Ovary (tissue), 9 donors: ENCODE measurements around the gene AGBL4. TPM values are rescaled to one million over a fixed set of nuclear protein-coding genes. Genes with fewer than 3 reads are reported as not detected.

ENCODE experiments used
- DNase-seq, 5 donors: peaks; one replicate each; pipeline ENCODE4 v3.0.0-alpha.2; 2019 to 2020
- H3K27ac ChIP-seq, 2 donors: fragments of 200-600 bp; one replicate each; pipeline versions ENCODE4 v1.5.1 to v1.8.0; 2019 to 2022
- H3K27me3 ChIP-seq: fragments of 200-600 bp; one replicate; pipeline ENCODE4 v1.8.0; 2022
- H3K36me3 ChIP-seq: fragments of 200-600 bp; sonication (generic); one replicate; pipeline ENCODE4 v1.5.1; 2019
- H3K4me1 ChIP-seq: one replicate; pipeline ENCODE4 v1.8.1; 2013; ENCODE audit warnings: mild to moderate bottlenecking, moderate library complexity; ENCODE audit not compliant: insufficient read depth
- H3K4me3 ChIP-seq: fragments of 200-600 bp; sonication (generic); one replicate; pipeline ENCODE4 v1.5.1; 2017
- H3K9me3 ChIP-seq, 2 donors: fragments of 200-600 bp in 1 of 2; sonication (generic) in 1 of 2; one replicate each; pipeline versions ENCODE4 v1.5.1 to v1.8.1; 2013 to 2019; ENCODE audit warnings: mild to moderate bottlenecking in 1 of 2, moderate library complexity in 1 of 2
- EP300 ChIP-seq: sonication (generic); formaldehyde crosslinking; IDR thresholded peaks from one replicate; pipeline ENCODE4 v1.6.1; 2017; ENCODE audit warnings: antibody characterized with exemption
- POLR2A ChIP-seq: fragments of 450-650 bp; IDR thresholded peaks from one replicate; pipeline ENCODE4 v1.6.1; 2017; ENCODE audit warnings: antibody characterized with exemption, mild to moderate bottlenecking, moderate library complexity
- WGBS, 3 donors: extraction: QIAGEN DNeasy Blood & Tissue Kit in 1 of 3; methylation state at CpG; one replicate each; pipeline versions ENCODE4 v1.1.5 to v1.1.7; 2013 to 2017; 5-methylcytosine and 5-hydroxymethylcytosine counted together
- intact Hi-C, 4 donors: fragments of 100-400 bp; cut with DNase I; formaldehyde crosslinking; loops; one replicate each; pipeline versions ENCODE4 v1.11.0 to v1.15.1; 2022 to 2023
- polyA plus RNA-seq, 2 donors: library from polyadenylated mRNA; stranded (reverse); fragments of 200-250 nt in 1 of 2; fragments of 350-450 nt in 1 of 2; fragmentation: Illumina TruSeq in 1 of 2; extraction: RNeasy Lipid Tissue Mini Kit (QIAGEN cat#74804) in 1 of 2; gene quantifications; one replicate each; pipeline ENCODE4 v1.2.3, GENCODE V29; 2013 to 2014
- total RNA-seq, 7 donors: library from RNA; depleted of rRNA in 2 of 7; stranded (reverse); fragments of >200 nt in 2 of 7; fragmentation: NEBNext Ultra II Directional in 3 of 7; extraction: Animal tissue kit (Norgen Biotek cat#: 25700) in 3 of 7; gene quantifications; one replicate each; pipeline versions ENCODE4 v1.1.0 to v1.2.4, GENCODE V29; 2016 to 2023
- TF ChIP-seq, protein P1 (sequence below), 3 donors: fragments of 450-650 bp in 2 of 3; fragments of 200-600 bp in 1 of 3; IDR thresholded peaks; one replicate each; pipeline versions ENCODE4 v1.5.1 to v1.8.0; 2016 to 2022; ENCODE audit warnings: antibody characterized with exemption in 3 of 3, mild to moderate bottlenecking in 1 of 3
- donor health status: DM: no; HTN: no; CAD: no; lungs with moderate emphysema.
- donor health status: DM: no; HTN: no; CAD: no.
- donor health status: Bipolar disorder and iron deficiency.
- donor health status: DM: yes; HTN: yes; CAD: no.
- donor health status: DM: no; HTN: no; CAD: no.
- donor health status: DM: yes; HTN: yes; CAD: no.

AGBL4 gene
- total and polyA plus RNA-seq, 9 donors: 0.15 to 6.2 (median 0.64) TPM

GRCh38 chr1:48807554-48808260 lies 1216.0 kb downstream of the AGBL4 start:
- TF ChIP-seq, protein P1, sequence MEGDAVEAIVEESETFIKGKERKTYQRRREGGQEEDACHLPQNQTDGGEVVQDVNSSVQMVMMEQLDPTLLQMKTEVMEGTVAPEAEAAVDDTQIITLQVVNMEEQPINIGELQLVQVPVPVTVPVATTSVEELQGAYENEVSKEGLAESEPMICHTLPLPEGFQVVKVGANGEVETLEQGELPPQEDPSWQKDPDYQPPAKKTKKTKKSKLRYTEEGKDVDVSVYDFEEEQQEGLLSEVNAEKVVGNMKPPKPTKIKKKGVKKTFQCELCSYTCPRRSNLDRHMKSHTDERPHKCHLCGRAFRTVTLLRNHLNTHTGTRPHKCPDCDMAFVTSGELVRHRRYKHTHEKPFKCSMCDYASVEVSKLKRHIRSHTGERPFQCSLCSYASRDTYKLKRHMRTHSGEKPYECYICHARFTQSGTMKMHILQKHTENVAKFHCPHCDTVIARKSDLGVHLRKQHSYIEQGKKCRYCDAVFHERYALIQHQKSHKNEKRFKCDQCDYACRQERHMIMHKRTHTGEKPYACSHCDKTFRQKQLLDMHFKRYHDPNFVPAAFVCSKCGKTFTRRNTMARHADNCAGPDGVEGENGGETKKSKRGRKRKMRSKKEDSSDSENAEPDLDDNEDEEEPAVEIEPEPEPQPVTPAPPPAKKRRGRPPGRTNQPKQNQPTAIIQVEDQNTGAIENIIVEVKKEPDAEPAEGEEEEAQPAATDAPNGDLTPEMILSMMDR (IDR thresholded peaks at IDR 0.05): no peak
- TF ChIP-seq POLR2A (no peak), EP300 (no peak)
- Histone ChIP-seq H3K9me3 (no peaks in the 10 kb centered on the region), H3K27me3 (no peaks in the 10 kb centered on the region), H3K4me3 (no peak overlapping the region), H3K4me1 (no peaks in the 10 kb centered on the region), H3K27ac (no peak overlapping the region), H3K36me3 (no peaks in the 10 kb centered on the region)
- DNase-seq: no peak
- 31 to 40% (median 33%) methylated on average over 4 of the region's 4 CpGs for WGBS, 3 donors
- intact Hi-C loops: loop anchor here in 1 of 4 donors (10.0 kb wide), 1 partner anchor 123 kb away; no protein-coding TSS in a partner anchor

GRCh38 chr1:48803474-48803873 lies 1220.3 kb downstream of the AGBL4 start:
- no peak overlapping the region for H3K27ac ChIP-seq
- no peak overlapping the region for H3K4me3 ChIP-seq
- TF ChIP-seq EP300: no peak
- TF ChIP-seq, protein P1 (IDR thresholded peaks at IDR 0.05): no peak
- no peaks in the 10 kb centered on the region for H3K9me3 ChIP-seq
- no peaks in the 10 kb centered on the region for H3K36me3 ChIP-seq
- no peaks in the 10 kb centered on the region for H3K27me3 ChIP-seq
- no peak for DNase-seq
- intact Hi-C loops: loop anchor here in 1 of 4 donors (10.0 kb wide), 1 partner anchor 119 kb away; no protein-coding TSS in a partner anchor
- H3K4me1 ChIP-seq: no peaks in the 10 kb centered on the region

GRCh38 chr1:48794816-48795215 lies 1228.9 kb downstream of the AGBL4 start:
- 0% methylated on average over 1 of the region's 1 CpG for WGBS, 3 donors
- Histone ChIP-seq H3K36me3 (no peaks in the 10 kb centered on the region), H3K27me3 (no peaks in the 10 kb centered on the region), H3K4me1 (no peaks in the 10 kb centered on the region), H3K27ac (no peak overlapping the region), H3K9me3 (no peaks in the 10 kb centered on the region), H3K4me3 (no peak overlapping the region)
- TF ChIP-seq POLR2A (no peak), EP300 (no peak)
- TF ChIP-seq, protein P1 (IDR thresholded peaks at IDR 0.05): no peak
- intact Hi-C loops: no loop called here
- no peak for DNase-seq

GRCh38 chr1:48793863-48794262 lies 1229.9 kb downstream of the AGBL4 start:
- DNase-seq: no peak
- Histone ChIP-seq H3K4me1 (no peaks in the 10 kb centered on the region), H3K27ac (no peak overlapping the region), H3K27me3 (no peaks in the 10 kb centered on the region), H3K4me3 (no peak overlapping the region), H3K36me3 (no peaks in the 10 kb centered on the region), H3K9me3 (no peaks in the 10 kb centered on the region)
- intact Hi-C loops: no loop called here
- TF ChIP-seq, protein P1 (IDR thresholded peaks at IDR 0.05): no peak
- TF ChIP-seq EP300 (no peak), POLR2A (no peak)
- 61 to 78% (median 75%) methylated on average over 1 of the region's 1 CpG for WGBS, 3 donors
